ENCODE results near the gene SMOC2.

The SMOC2 gene

GRCh38 chr6:168574075-168574698 lies 133.2 kb downstream of the SMOC2 start:
- DNase-seq (ENCODE audit: low spot score): no peak

- no peak for DNase-seq (ENCODE audit: low spot score)
Measured at GRCh38 chr6:168574699-168575195, 133.8 kb downstream of the SMOC2 start.

- DNase-seq (ENCODE audit: low spot score): no peak
Measured at GRCh38 chr6:168575346-168576098, 134.5 kb downstream of the SMOC2 start.

GRCh38 chr6:168576388-168576787 lies 135.4 kb downstream of the SMOC2 start:
- DNase-seq (ENCODE audit: low spot score): no peak

GRCh38 chr6:168577496-168577895 lies 136.5 kb downstream of the SMOC2 start:
- DNase-seq (ENCODE audit: low spot score): no peak

GRCh38 chr6:168578036-168578435 lies 137.1 kb downstream of the SMOC2 start:
- DNase-seq (ENCODE audit: low spot score): no peak

GRCh38 chr6:168581236-168581635 lies 140.3 kb downstream of the SMOC2 start:
- DNase-seq (ENCODE audit: low spot score): no peak

GRCh38 chr6:168581706-168582105 lies 140.7 kb downstream of the SMOC2 start:
- no peak for DNase-seq (ENCODE audit: low spot score)

- no peak for DNase-seq (ENCODE audit: low spot score)
Measured at GRCh38 chr6:168582571-168582981, 141.6 kb downstream of the SMOC2 start.

GRCh38 chr6:168583126-168583525 lies 142.1 kb downstream of the SMOC2 start:
- no peak for DNase-seq (ENCODE audit: low spot score)

- no peak for DNase-seq (ENCODE audit: low spot score)
Measured at GRCh38 chr6:168583821-168584220, 142.8 kb downstream of the SMOC2 start.

- DNase-seq (ENCODE audit: low spot score): no peak
Measured at GRCh38 chr6:168584249-168584648, 143.3 kb downstream of the SMOC2 start.

GRCh38 chr6:168584671-168585070 lies 143.7 kb downstream of the SMOC2 start:
- no peak for DNase-seq (ENCODE audit: low spot score)

- DNase-seq (ENCODE audit: low spot score): no peak
Measured at GRCh38 chr6:168585441-168585840, 144.5 kb downstream of the SMOC2 start.

- DNase-seq (ENCODE audit: low spot score): no peak
Measured at GRCh38 chr6:168589275-168589674, 148.3 kb downstream of the SMOC2 start.

GRCh38 chr6:168590406-168590805 lies 149.4 kb downstream of the SMOC2 start:
- DNase-seq (ENCODE audit: low spot score): no peak

- no peak for DNase-seq (ENCODE audit: low spot score)
Measured at GRCh38 chr6:168596344-168596743, 155.4 kb downstream of the SMOC2 start.

- DNase-seq (ENCODE audit: low spot score): no peak
Measured at GRCh38 chr6:168597471-168597875, 156.5 kb downstream of the SMOC2 start.

GRCh38 chr6:168598251-168599117 lies 157.5 kb downstream of the SMOC2 start:
- no peak for DNase-seq (ENCODE audit: low spot score)

GRCh38 chr6:168599118-168599494 lies 158.1 kb downstream of the SMOC2 start:
- DNase-seq (ENCODE audit: low spot score): no peak

GRCh38 chr6:168599769-168600330 lies 158.9 kb downstream of the SMOC2 start:
- DNase-seq (ENCODE audit: low spot score): no peak

GRCh38 chr6:168600381-168600780 lies 159.4 kb downstream of the SMOC2 start:
- no peak for DNase-seq (ENCODE audit: low spot score)

Measured in AG08395 (cell line).